GM13977 (cell line): ENCODE measurements around the gene TMEM52.

Experiments used
- DNase-seq: peaks from one replicate; pipeline ENCODE4 v3.0.0; 2012; ENCODE audit warnings: low spot score
- CTCF ChIP-seq: IDR thresholded peaks from 2 replicates; pipeline ENCODE4 v1.5.1; 2012; ENCODE audit warnings: mild to moderate bottlenecking, control low read depth; ENCODE audit not compliant: insufficient read depth; ENCODE audit errors: extremely low read depth, missing control alignments
- in situ Hi-C: fragments of 300-500 bp; cut with MboI; formaldehyde crosslinking; loops from one replicate; pipeline ENCODE4 v1.12.0; 2022; ENCODE audit warnings: low sequenced_read_pairs, low pct_unique_long_range_greater_than_20kb, mixed read lengths, inconsistent platforms; ENCODE audit not compliant: unreplicated experiment

Gene TMEM52

GRCh38 chr1:1910651-1911331 lies 8.3 kb downstream of the TMEM52 start:
- no peak for TF ChIP-seq CTCF
- no peak for DNase-seq
- in situ Hi-C loops, result no loop called here

- in situ Hi-C loops, result no loop called here
- no peak for DNase-seq
- TF ChIP-seq CTCF, result no peak
These were observed 9.0 kb downstream of the TMEM52 start for GRCh38 chr1:1910033-1910465.

- DNase-seq, result peak; percentile 58
- no peak for TF ChIP-seq CTCF
- in situ Hi-C loops, result loop anchor here (10.0 kb wide), 1 partner anchor 124 kb away; no protein-coding TSS in a partner anchor
These were observed 10.6 kb downstream of the TMEM52 start for GRCh38 chr1:1908506-1908791.

- in situ Hi-C loops, result loop anchor here (10.0 kb wide), 1 partner anchor 122 kb away; no protein-coding TSS in a partner anchor
- TF ChIP-seq CTCF, result no peak
- DNase-seq, result peak; percentile 78
These were observed 11.9 kb downstream of the TMEM52 start for GRCh38 chr1:1907098-1907736.

- peak; percentile 95 for TF ChIP-seq CTCF
- in situ Hi-C loops, result loop anchor here (10.0 kb wide), 1 partner anchor 122 kb away; no protein-coding TSS in a partner anchor
- DNase-seq, result peak; percentile 82
These were observed 12.6 kb downstream of the TMEM52 start for GRCh38 chr1:1906185-1907097.

GRCh38 chr1:1903224-1903623 lies 15.9 kb downstream of the TMEM52 start:
- no peak for TF ChIP-seq CTCF
- in situ Hi-C loops, result loop anchor here (10.0 kb wide), 1 partner anchor 118 kb away; no protein-coding TSS in a partner anchor

More at GRCh38 chr1:1903224-1903623, 15.9 kb downstream of the TMEM52 start:
- no peak for DNase-seq
